NT2/D1 (cell line): Measurements from ENCODE around the gene PLEKHA3.
A peak's percentile ranks its signal among the peaks of the same experiment; 100 is the strongest.

ENCODE experiments used
- DNase-seq: peaks from one replicate; pipeline ENCODE4 v3.0.0-alpha.2; 2011; ENCODE audit warnings: low read depth, low spot score
- H3K27me3 ChIP-seq: 2 replicates; pipeline ENCODE4 v1.6.0; 2011; ENCODE audit warnings: mild to moderate bottlenecking; ENCODE audit not compliant: insufficient read length, insufficient read depth
- H3K36me3 ChIP-seq: 2 replicates; pipeline ENCODE4 v1.6.1; 2011; ENCODE audit warnings: mild to moderate bottlenecking, low read length, mixed read lengths; ENCODE audit not compliant: insufficient read depth, insufficient read length
- H3K4me1 ChIP-seq: 2 replicates; pipeline ENCODE4 v1.5.1; 2011; ENCODE audit not compliant: insufficient read depth, insufficient read length
- H3K4me3 ChIP-seq: 2 replicates; pipeline ENCODE4 v1.5.1; 2011; ENCODE audit warnings: low read depth; ENCODE audit not compliant: insufficient read length
- H3K9ac ChIP-seq: 2 replicates; pipeline ENCODE4 v1.6.0; 2011; ENCODE audit warnings: low read depth; ENCODE audit not compliant: insufficient read length
- H3K9me3 ChIP-seq: 2 replicates; pipeline ENCODE4 v1.5.1; 2011; ENCODE audit warnings: mild to moderate bottlenecking, low read length; ENCODE audit not compliant: insufficient read depth
- SUZ12 ChIP-seq: IDR thresholded peaks from 2 replicates; pipeline ENCODE4 v1.6.1; 2011; ENCODE audit not compliant: insufficient read length, insufficient read depth; ENCODE audit errors: extremely low read depth
- YY1 ChIP-seq: IDR thresholded peaks from 2 replicates; pipeline ENCODE4 v1.6.1; 2011; ENCODE audit not compliant: insufficient read length, insufficient read depth
- ZNF274 ChIP-seq: IDR thresholded peaks from 2 replicates; pipeline ENCODE4 v1.6.1; 2011; ENCODE audit warnings: mild to moderate bottlenecking, low read depth, low read length

The PLEKHA3 gene

DNA sequence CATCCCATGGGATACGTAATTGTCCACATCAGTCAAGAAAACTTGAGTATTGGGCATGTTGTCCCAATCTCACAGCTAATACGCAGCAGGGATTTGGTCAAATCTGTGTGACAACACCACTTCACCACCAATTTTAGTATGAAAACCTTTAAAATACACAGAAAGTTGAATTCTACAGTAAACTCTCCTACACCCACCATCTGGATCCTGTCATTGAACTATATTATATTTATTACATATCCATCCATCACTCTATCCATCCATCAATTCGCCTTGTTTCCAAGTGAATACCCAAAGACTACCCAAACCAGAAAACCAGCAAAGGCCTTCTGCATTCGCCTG, 1.0 kb upstream of the PLEKHA3 start:
- no peak for TF ChIP-seq SUZ12
- H3K4me1 ChIP-seq: no peaks in the 10 kb centered on the region
- H3K9me3 ChIP-seq: no peaks in the 10 kb centered on the region
- no peak for DNase-seq
- peak overlapping the region; percentile 81 for H3K4me3 ChIP-seq
- H3K9ac ChIP-seq: no peak overlapping the region
- peaks cover 18% of the 10 kb centered on the region for H3K27me3 ChIP-seq
- no peaks in the 10 kb centered on the region for H3K36me3 ChIP-seq

DNA sequence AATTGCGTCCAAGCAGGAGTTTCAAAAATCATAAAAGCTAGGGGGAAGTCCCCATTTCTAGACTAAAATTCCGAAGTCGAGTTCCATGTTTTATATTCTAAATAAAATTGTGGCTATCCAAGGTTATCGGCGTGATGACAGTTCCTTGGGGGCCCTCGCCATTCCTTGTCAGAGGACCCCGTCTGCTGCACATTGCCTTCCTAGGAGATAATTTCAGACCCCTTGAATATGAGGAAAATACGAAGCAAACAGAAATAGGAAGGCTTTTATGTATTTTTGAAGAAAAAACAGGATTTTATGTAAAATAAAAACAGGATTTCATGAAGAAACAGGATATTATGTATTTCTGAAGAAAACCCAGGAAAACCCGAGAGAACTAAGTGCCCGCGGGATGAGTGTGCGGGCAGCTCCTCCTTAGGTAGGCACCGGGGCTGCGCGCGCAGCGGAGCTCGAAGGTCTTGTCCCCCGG, 465 bp upstream of the PLEKHA3 start:
- Histone ChIP-seq H3K36me3 (no peaks in the 10 kb centered on the region), H3K9me3 (no peaks in the 10 kb centered on the region), H3K9ac (peak overlapping the region; percentile 78), H3K4me1 (no peaks in the 10 kb centered on the region), H3K4me3 (peak overlapping the region; percentile 65), H3K27me3 (peaks cover 18% of the 10 kb centered on the region)
- TF ChIP-seq ZNF274 (no peak), YY1 (no peak), SUZ12 (no peak)
- DNase-seq: no peak

DNA sequence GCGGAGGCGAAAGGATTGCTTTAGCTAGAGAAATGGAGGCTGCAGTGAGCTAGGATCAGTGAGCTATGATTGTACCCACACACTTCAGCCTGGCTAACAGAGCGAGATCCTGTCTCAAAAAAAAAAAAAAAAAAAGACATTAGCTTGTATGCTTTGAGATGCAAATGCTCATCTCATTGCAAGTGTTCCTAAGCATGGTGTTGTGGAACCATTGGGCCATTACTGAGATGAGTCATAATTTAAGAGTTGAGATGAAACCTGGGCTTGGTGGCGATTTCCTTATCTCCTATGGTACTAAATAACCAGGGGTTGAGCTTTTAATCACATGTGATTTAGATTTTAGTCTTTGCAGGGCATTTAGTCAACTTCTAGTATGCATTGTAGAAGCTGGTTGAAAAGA, 2.2 kb downstream of the PLEKHA3 start:
- H3K4me1 ChIP-seq: no peaks in the 10 kb centered on the region

DNA sequence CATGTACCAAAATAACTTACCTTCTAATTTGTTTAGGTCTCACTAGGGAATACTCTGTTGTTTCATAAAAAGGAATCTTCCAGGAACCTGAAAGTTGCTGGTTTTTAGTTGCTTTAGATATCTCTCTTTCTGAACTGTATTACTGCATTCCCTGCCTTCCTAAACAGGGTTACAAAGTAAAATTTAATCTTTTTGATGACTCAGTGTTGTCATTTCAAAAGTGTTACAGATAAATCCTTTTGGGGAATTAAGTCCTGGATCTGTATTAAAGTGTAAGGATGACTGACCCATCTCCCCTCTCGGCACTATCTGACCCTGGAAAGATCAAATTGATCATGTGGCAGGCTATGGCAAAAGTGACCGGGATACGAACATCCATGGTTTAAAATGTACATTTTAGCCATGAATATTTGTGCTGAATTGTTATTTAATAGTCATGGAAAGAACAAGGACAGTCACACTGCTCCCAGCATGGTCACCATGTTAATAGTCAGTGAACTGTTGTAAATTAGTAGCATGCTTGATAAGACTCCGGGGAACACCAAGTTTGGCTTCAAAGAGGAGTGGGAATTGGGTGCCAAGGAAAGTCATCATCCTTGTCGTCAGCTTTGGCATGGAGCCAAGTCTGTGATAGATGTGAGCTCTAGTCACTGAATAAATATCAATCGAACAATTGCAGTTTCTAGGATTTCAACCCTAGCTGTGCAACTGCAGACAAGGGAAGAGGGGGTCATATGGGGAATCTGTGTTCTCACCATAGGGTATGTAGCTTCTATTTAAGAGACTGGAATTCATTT, 4.2 kb downstream of the PLEKHA3 start:
- Histone ChIP-seq H3K27me3 (peaks cover 14% of the 10 kb centered on the region), H3K4me3 (no peak overlapping the region), H3K36me3 (peaks cover 2% of the 10 kb centered on the region), H3K9ac (no peak overlapping the region), H3K4me1 (no peaks in the 10 kb centered on the region), H3K9me3 (no peaks in the 10 kb centered on the region)
- DNase-seq: no peak
- TF ChIP-seq ZNF274 (no peak), SUZ12 (no peak), YY1 (no peak)

More for the DNA sequence above, 2.2 kb downstream of the PLEKHA3 start:
- Histone ChIP-seq H3K9ac (no peak overlapping the region), H3K27me3 (peaks cover 18% of the 10 kb centered on the region), H3K9me3 (no peaks in the 10 kb centered on the region), H3K36me3 (peaks cover 2% of the 10 kb centered on the region), H3K4me3 (no peak overlapping the region)
- no peak for TF ChIP-seq SUZ12
- TF ChIP-seq ZNF274: no peak
- TF ChIP-seq YY1: no peak
- DNase-seq: no peak

DNA sequence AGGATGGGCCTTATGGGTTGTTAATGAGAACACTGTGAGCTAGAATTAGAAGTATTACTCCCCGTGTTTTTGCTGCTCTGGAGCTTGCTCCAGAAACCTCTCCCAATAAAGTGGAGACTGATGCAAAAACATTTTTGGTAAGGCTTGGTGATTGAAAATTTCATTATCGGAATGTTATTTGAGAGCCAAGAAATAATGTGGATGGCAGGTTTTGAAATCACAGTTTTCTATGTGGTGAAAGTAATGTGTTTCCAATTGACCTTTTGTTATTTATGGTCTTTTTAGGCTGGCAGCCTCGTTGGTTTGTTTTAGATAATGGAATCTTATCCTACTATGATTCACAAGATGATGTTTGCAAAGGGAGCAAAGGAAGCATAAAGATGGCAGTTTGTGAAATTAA, 5.1 kb downstream of the PLEKHA3 start:
- no peak overlapping the region for H3K4me3 ChIP-seq
- H3K36me3 ChIP-seq: peaks cover 5% of the 10 kb centered on the region
- no peak for DNase-seq
- no peaks in the 10 kb centered on the region for H3K4me1 ChIP-seq
- H3K9me3 ChIP-seq: no peaks in the 10 kb centered on the region
- H3K27me3 ChIP-seq: peaks cover 10% of the 10 kb centered on the region
- TF ChIP-seq YY1: no peak
- no peak for TF ChIP-seq ZNF274
- TF ChIP-seq SUZ12: no peak
- no peak overlapping the region for H3K9ac ChIP-seq

DNA sequence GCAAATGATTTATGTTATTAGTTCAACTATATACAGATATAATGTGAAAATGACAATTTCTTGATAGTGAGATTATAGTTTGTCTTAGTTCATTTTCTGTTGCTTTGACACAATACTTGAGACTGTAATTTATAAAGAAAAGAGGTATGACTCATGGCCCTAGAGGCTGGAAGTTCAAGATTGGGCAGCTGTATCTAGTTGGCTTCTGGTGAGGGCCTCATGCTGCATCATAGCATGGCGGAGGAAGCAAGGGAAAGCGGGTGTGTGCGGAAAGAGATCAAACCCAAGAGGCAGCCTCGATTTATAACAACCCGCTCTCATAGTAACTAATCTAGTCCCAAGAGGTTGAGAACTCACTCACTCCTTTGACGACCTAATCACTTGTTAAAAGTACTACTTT, 11.4 kb downstream of the PLEKHA3 start:
- H3K36me3 ChIP-seq: peaks cover 42% of the 10 kb centered on the region
- no peak overlapping the region for H3K9ac ChIP-seq
- H3K4me3 ChIP-seq: no peak overlapping the region
- no peaks in the 10 kb centered on the region for H3K27me3 ChIP-seq
- H3K4me1 ChIP-seq: no peaks in the 10 kb centered on the region
- TF ChIP-seq YY1: no peak
- no peak for TF ChIP-seq SUZ12
- TF ChIP-seq ZNF274: no peak
- no peak for DNase-seq
- H3K9me3 ChIP-seq: no peaks in the 10 kb centered on the region

DNA sequence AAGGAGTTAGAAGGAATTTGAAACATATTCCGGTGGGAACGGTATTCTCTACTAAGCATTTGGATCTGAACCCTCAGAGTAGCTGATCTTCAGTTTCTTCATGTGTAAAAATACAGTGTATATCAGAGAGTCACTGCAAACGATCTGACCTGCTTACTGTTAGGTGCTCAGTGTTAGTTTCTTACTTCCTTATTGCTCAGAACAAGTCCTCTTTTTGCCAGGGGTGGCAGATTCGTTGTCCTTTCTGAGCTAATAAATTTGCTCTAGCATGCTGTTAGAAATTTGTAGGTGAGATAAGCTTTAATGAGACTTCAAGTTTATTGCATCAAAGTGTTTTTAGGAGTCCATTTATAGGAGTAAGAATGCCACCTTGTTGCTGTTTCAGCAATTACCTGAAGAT, 15.8 kb downstream of the PLEKHA3 start:
- TF ChIP-seq YY1: no peak
- TF ChIP-seq SUZ12: no peak
- TF ChIP-seq ZNF274: no peak
- no peaks in the 10 kb centered on the region for H3K27me3 ChIP-seq
- no peak overlapping the region for H3K4me3 ChIP-seq
- no peaks in the 10 kb centered on the region for H3K4me1 ChIP-seq
- no peaks in the 10 kb centered on the region for H3K9me3 ChIP-seq
- H3K9ac ChIP-seq: no peak overlapping the region
- peaks cover 56% of the 10 kb centered on the region for H3K36me3 ChIP-seq
- no peak for DNase-seq

DNA sequence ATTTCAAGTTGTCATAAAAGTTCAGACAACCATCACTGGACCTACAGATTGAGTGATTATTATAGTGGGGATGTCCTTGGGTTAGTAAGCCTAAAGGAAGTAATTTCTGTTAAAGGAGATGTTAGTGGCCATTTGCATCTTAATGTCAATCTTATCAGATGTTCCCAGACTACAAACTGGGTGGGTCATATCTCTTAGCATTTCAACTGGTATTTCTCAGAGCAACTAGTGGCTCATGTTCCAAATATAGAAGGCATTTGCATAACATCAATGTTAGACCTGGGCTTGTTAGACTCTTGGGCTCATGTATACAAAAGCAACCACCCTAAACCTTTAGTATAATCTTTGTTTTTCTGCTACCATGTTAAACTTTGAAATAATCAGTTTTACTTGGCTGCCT, 17.9 kb downstream of the PLEKHA3 start:
- no peak for DNase-seq
- Histone ChIP-seq H3K9me3 (no peaks in the 10 kb centered on the region), H3K9ac (no peak overlapping the region), H3K4me1 (no peaks in the 10 kb centered on the region), H3K27me3 (no peaks in the 10 kb centered on the region), H3K36me3 (peaks cover 64% of the 10 kb centered on the region), H3K4me3 (no peak overlapping the region)
- TF ChIP-seq ZNF274: no peak
- no peak for TF ChIP-seq SUZ12
- no peak for TF ChIP-seq YY1
